Measurements from ENCODE around the gene C20orf204.
A peak's percentile ranks its signal among the peaks of the same experiment; 100 is the strongest.

C20orf204 gene

DNA sequence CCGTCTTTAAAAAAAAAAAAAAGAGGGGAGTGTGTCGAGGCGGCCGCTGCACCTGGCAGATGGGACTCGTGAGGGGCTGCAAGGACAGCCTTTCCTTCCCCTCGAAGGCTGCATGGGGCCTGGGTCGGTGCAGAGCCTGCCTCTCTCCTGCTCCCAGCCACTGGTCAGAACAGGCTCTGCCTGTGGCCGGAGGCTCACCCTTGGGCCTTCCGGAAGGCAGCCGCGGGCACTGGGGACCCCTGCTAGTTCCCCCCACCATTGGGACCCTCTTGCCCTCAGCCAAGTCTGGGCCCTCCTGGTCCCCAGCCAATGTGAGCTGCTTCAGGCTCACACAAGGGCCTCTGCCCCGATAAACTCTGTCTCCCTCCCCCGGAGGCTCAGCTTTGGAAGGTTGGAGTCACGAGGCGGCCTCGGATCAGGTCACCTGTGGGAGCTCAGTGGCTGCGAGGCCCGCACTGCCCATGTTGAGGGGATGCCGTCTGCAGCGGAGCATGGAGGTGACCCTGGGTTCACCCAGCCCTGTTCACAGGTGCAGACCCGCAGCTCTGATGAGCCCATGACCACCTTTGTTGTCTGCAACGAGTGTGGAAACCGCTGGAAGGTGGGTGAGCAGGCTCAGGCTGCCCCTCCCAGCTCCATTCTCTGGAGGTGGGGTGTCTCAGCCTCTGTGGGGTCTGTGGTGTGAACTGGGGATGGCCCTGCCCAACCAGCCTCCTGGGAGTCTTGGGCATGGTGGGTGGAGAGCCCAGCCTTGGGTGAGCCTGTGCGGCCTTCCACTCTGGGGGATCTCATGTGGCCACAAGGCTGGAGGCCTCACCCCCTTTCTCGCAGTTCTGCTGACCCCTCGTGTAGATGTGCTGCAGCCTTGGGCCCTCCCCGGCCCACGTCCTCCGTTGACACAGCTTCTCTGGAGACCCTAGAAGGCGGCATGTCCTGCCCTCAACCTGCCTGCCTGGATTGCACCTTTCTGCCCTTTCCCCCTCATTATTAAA, 35.7 kb downstream of the C20orf204 start:
- Histone ChIP-seq H3K27ac (no peak overlapping the region), H3K4me3 (no peak overlapping the region)
- TF ChIP-seq, protein P1, sequence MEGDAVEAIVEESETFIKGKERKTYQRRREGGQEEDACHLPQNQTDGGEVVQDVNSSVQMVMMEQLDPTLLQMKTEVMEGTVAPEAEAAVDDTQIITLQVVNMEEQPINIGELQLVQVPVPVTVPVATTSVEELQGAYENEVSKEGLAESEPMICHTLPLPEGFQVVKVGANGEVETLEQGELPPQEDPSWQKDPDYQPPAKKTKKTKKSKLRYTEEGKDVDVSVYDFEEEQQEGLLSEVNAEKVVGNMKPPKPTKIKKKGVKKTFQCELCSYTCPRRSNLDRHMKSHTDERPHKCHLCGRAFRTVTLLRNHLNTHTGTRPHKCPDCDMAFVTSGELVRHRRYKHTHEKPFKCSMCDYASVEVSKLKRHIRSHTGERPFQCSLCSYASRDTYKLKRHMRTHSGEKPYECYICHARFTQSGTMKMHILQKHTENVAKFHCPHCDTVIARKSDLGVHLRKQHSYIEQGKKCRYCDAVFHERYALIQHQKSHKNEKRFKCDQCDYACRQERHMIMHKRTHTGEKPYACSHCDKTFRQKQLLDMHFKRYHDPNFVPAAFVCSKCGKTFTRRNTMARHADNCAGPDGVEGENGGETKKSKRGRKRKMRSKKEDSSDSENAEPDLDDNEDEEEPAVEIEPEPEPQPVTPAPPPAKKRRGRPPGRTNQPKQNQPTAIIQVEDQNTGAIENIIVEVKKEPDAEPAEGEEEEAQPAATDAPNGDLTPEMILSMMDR (IDR thresholded peaks at IDR 0.05), result no peak
- no peak for DNase-seq (ENCODE audit: low spot score)

GRCh38 chr20:64072498-64073063, 36.6 kb downstream of the C20orf204 start:
- TF ChIP-seq, protein P1 (IDR thresholded peaks at IDR 0.05), result no peak
- no peak for DNase-seq (ENCODE audit: low spot score)
- Histone ChIP-seq H3K27ac (no peak overlapping the region), H3K4me3 (no peak overlapping the region)

GRCh38 chr20:64073476-64074183, 37.6 kb downstream of the C20orf204 start:
- Histone ChIP-seq H3K4me3 (no peak overlapping the region), H3K27ac (no peak overlapping the region)
- DNase-seq (ENCODE audit: low spot score), result no peak
- TF ChIP-seq, protein P1 (IDR thresholded peaks at IDR 0.05), result no peak

DNA sequence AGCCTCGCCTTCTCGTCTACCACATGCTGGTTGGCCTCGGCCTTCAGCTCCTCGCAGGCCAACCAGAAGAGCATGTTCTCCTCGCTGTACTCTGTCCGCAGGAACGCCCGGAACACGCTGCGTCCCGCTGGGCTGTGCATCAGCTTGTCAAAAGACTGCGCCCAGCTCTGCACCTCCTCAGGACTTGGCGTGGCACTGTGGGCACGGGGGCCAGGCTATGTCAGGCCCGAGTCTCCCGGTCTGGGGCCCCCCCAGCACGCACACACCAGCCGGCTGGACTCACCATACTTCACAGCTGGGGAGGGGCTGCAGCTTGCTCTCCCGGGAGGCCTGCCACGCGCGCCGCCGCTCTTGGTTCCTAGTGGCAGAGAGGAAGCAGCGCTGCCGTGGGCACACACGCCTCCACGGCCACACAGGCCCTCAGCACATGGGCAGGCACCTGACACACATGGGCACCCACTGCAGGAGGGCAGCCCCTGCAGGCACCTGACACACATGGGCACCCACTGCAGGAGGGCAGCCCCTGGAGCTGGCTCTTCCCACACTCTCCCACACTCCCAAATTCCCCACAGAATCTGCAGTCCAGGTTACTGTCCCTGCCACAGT, 38.3 kb downstream of the C20orf204 start:
- Histone ChIP-seq H3K27ac (no peak overlapping the region), H3K4me3 (no peak overlapping the region)
- TF ChIP-seq, protein P1 (IDR thresholded peaks at IDR 0.05), result no peak
- DNase-seq (ENCODE audit: low spot score), result no peak

DNA sequence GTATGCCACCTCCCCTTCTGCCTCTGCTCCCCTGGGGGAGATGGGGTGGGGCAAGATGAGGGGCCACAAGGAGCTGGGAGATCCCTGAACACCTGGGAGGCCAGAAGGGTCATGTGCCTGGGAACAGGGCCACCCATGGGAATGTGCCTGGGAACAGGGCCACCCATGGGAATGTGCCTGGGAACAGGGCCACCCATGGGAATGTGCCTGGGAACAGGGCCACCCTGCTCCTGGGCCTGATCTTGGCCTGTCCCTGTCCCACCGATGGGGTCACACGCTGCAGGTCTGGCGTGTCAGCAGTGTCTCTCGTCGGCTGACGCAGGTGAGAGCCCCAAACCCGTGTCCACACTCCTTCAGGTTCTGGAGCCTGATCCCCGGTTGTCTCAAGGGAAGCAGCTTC, 39.0 kb downstream of the C20orf204 start:
- TF ChIP-seq, protein P1 (IDR thresholded peaks at IDR 0.05), result no peak
- Histone ChIP-seq H3K27ac (peak overlapping the region in 1 of 2 donors; percentile 7), H3K4me3 (no peak overlapping the region)
- no peak for DNase-seq (ENCODE audit: low spot score)

- no peak overlapping the region for H3K4me3 ChIP-seq
- no peak overlapping the region for H3K27ac ChIP-seq
- DNase-seq (ENCODE audit: low spot score), result no peak
- TF ChIP-seq, protein P1 (IDR thresholded peaks at IDR 0.05), result no peak
These were observed 39.6 kb downstream of the C20orf204 start for GRCh38 chr20:64075556-64075955.

Measured in coronary artery (tissue), 2 donors.